ENCODE data around the gene LAPTM4A. TPM values are rescaled to one million over a fixed set of nuclear protein-coding genes. Genes with fewer than 3 reads are reported as not detected.

Gene LAPTM4A
- total RNA-seq, 1 donor from 2014 or later, result 300 TPM

DNA sequence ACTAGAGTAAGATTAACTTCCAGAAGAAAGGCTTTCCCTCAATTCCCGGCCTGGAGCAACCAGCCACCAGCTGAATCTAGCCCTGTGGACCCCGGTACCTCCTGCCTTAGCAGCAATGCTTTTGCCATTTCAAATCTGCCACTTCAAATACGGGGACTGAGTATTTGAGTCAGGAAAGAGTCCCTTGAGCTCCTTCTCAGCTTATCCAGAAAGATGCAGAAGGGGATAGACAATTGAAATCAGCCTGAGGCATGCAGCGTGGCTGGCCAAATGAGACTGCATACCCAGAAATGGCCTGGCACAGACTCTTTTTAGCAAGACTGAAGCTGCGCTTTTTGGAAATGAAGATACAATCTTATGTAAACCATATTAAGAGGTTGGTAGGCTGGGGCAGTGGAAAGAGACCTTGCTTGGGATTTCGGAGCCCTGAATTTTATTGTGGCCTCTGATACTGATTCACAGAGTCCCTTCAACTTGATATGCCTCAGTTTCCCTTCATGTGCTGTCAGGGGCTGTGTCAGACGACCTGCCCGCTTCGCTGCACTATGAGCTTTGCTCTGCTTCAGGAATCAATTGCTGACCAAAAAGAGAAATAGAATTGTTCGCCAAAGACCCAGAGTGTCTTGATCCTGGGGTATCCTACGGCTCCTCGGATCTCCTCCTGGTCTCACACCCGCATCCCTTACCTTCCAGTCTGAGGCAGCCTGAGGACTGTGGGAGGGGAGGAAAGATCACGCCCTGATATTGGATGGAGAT lies 40.0 kb downstream of the LAPTM4A start:
- Histone ChIP-seq H2AFZ (ENCODE audit: low read depth, low read length) (peak overlapping the region; percentile 80), H3K9me3 (ENCODE audit: insufficient read depth, low read depth, low read length) (no peaks in the 10 kb centered on the region), H3K4me2 (ENCODE audit: low read length) (peak overlapping the region; percentile 87), H3K9ac (ENCODE audit: low read length) (no peak overlapping the region), H3K36me3 (ENCODE audit: insufficient read depth, low read length) (no peaks in the 10 kb centered on the region), H3K79me2 (ENCODE audit: insufficient read depth, low read length) (no peaks in the 10 kb centered on the region), H3K27ac (ENCODE audit: low read depth, low read length) (no peak overlapping the region), H3K27me3 (ENCODE audit: insufficient read depth, low read length) (peaks cover 10% of the 10 kb centered on the region), H3K4me1 (ENCODE audit: insufficient read depth, low read length) (peaks cover 5% of the 10 kb centered on the region), H3K4me3 (ENCODE audit: insufficient read depth, low read depth, low read length) (peak overlapping the region; percentile 38), H4K20me1 (ENCODE audit: insufficient read depth, low read length) (no peaks in the 10 kb centered on the region)
- no peak for TF ChIP-seq EZH2 (IDR thresholded peaks at IDR 0.05; ENCODE audit: insufficient read depth, low read length)
- TF ChIP-seq, protein P1, sequence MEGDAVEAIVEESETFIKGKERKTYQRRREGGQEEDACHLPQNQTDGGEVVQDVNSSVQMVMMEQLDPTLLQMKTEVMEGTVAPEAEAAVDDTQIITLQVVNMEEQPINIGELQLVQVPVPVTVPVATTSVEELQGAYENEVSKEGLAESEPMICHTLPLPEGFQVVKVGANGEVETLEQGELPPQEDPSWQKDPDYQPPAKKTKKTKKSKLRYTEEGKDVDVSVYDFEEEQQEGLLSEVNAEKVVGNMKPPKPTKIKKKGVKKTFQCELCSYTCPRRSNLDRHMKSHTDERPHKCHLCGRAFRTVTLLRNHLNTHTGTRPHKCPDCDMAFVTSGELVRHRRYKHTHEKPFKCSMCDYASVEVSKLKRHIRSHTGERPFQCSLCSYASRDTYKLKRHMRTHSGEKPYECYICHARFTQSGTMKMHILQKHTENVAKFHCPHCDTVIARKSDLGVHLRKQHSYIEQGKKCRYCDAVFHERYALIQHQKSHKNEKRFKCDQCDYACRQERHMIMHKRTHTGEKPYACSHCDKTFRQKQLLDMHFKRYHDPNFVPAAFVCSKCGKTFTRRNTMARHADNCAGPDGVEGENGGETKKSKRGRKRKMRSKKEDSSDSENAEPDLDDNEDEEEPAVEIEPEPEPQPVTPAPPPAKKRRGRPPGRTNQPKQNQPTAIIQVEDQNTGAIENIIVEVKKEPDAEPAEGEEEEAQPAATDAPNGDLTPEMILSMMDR (IDR thresholded peaks at IDR 0.05; ENCODE audit: insufficient read depth, low read depth, low read length), result no peak
- DNase-seq (ENCODE audit: low read depth) (no peak), FAIRE-seq (no peak)
- H3K4me3 Mint-ChIP-seq (ENCODE audit: unreplicated experiment), result peak overlapping the region; percentile 82
- H3K9me3 Mint-ChIP-seq (ENCODE audit: unreplicated experiment), result peaks cover 3% of the 10 kb centered on the region
- peaks cover 15% of the 10 kb centered on the region for H3K27me3 Mint-ChIP-seq (ENCODE audit: low read depth, unreplicated experiment)
- H3K27ac Mint-ChIP-seq (ENCODE audit: unreplicated experiment), result peak overlapping the region; percentile 50
- no peaks in the 10 kb centered on the region for H3K4me1 Mint-ChIP-seq (ENCODE audit: low read depth, unreplicated experiment)
- no peaks in the 10 kb centered on the region for H3K36me3 Mint-ChIP-seq (ENCODE audit: low read depth, unreplicated experiment)

DNA sequence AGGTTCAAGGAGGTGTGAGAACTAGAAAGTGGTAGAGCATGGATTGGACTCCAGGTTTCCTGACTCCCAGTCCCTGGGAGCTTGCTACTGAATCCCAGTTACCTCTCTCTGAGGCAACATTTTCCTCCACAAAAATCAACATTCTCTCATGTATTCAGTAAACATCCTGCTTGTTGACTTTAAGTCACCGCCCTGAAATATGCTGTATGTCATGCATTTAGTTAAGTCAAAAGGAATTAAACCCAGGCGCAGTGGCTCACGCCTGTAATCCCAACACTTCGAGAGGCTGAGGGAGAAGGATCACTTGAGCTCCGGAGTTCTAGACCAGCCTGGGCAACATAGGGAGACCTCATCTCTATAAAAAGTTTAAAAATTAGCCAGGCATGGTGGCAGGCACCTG lies 42.7 kb downstream of the LAPTM4A start:
- peaks cover 2% of the 10 kb centered on the region for H3K9me3 Mint-ChIP-seq (ENCODE audit: unreplicated experiment)
- no peaks in the 10 kb centered on the region for H3K79me2 ChIP-seq (ENCODE audit: insufficient read depth, low read length)
- H3K27me3 Mint-ChIP-seq (ENCODE audit: low read depth, unreplicated experiment), result peaks cover 15% of the 10 kb centered on the region
- H3K27ac ChIP-seq (ENCODE audit: low read depth, low read length), result no peak overlapping the region
- TF ChIP-seq, protein P1 (IDR thresholded peaks at IDR 0.05; ENCODE audit: insufficient read depth, low read depth, low read length), result no peak
- no peak for TF ChIP-seq EZH2 (IDR thresholded peaks at IDR 0.05; ENCODE audit: insufficient read depth, low read length)
- no peak overlapping the region for H3K4me3 ChIP-seq (ENCODE audit: insufficient read depth, low read depth, low read length)
- peaks cover 5% of the 10 kb centered on the region for H3K4me1 ChIP-seq (ENCODE audit: insufficient read depth, low read length)
- peaks cover 10% of the 10 kb centered on the region for H3K27me3 ChIP-seq (ENCODE audit: insufficient read depth, low read length)
- H3K36me3 Mint-ChIP-seq (ENCODE audit: low read depth, unreplicated experiment), result peaks cover 2% of the 10 kb centered on the region
- no peaks in the 10 kb centered on the region for H3K36me3 ChIP-seq (ENCODE audit: insufficient read depth, low read length)
- H3K4me1 Mint-ChIP-seq (ENCODE audit: low read depth, unreplicated experiment), result no peaks in the 10 kb centered on the region
- no peak overlapping the region for H2AFZ ChIP-seq (ENCODE audit: low read depth, low read length)
- H3K27ac Mint-ChIP-seq (ENCODE audit: unreplicated experiment), result no peak overlapping the region
- no peaks in the 10 kb centered on the region for H3K9me3 ChIP-seq (ENCODE audit: insufficient read depth, low read depth, low read length)
- DNase-seq (ENCODE audit: low read depth) (no peak), FAIRE-seq (no peak)
- H3K9ac ChIP-seq (ENCODE audit: low read length), result no peak overlapping the region
- no peak overlapping the region for H3K4me3 Mint-ChIP-seq (ENCODE audit: unreplicated experiment)
- no peak overlapping the region for H3K4me2 ChIP-seq (ENCODE audit: low read length)
- H4K20me1 ChIP-seq (ENCODE audit: insufficient read depth, low read length), result no peaks in the 10 kb centered on the region

DNA sequence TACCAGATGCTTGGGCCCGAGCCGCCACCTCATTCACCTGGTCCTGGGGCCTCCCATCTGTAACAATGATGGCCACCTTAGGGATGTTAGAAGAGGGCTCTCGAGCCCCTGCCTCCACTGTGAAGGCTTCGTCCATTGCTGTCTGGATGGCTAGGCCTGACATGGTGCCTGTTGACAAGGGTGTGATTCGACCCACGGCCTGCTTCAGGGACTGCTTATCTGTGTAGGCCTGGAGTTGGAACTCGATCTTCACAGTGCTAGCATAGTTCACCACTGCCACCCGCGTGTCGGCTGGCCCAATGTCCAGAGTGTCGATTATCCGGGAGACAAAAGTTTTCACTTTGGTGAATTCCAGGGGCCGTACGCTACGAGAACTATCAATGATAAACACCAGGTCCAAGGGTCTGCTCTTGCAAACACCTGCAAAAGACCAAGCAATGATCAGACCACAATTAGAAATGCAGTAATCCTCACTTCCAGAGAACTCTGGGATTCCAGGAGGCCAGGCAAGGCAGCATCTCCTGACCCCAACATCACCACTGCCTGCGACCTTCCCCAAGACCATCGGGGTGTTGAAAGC lies 45.4 kb downstream of the LAPTM4A start:
- peaks cover 6% of the 10 kb centered on the region for H3K27me3 Mint-ChIP-seq (ENCODE audit: low read depth, unreplicated experiment)
- no peak overlapping the region for H3K27ac ChIP-seq (ENCODE audit: low read depth, low read length)
- H4K20me1 ChIP-seq (ENCODE audit: insufficient read depth, low read length), result no peaks in the 10 kb centered on the region
- H3K4me1 Mint-ChIP-seq (ENCODE audit: low read depth, unreplicated experiment), result no peaks in the 10 kb centered on the region
- no peak overlapping the region for H3K4me3 Mint-ChIP-seq (ENCODE audit: unreplicated experiment)
- H3K4me3 ChIP-seq (ENCODE audit: insufficient read depth, low read depth, low read length), result no peak overlapping the region
- TF ChIP-seq, protein P1 (IDR thresholded peaks at IDR 0.05; ENCODE audit: insufficient read depth, low read depth, low read length), result no peak
- no peak for TF ChIP-seq EZH2 (IDR thresholded peaks at IDR 0.05; ENCODE audit: insufficient read depth, low read length)
- H3K27ac Mint-ChIP-seq (ENCODE audit: unreplicated experiment), result no peak overlapping the region
- H3K79me2 ChIP-seq (ENCODE audit: insufficient read depth, low read length), result no peaks in the 10 kb centered on the region
- no peak overlapping the region for H2AFZ ChIP-seq (ENCODE audit: low read depth, low read length)
- H3K9ac ChIP-seq (ENCODE audit: low read length), result no peak overlapping the region
- DNase-seq (ENCODE audit: low read depth) (no peak), FAIRE-seq (no peak)
- no peaks in the 10 kb centered on the region for H3K4me1 ChIP-seq (ENCODE audit: insufficient read depth, low read length)
- peaks cover 1% of the 10 kb centered on the region for H3K27me3 ChIP-seq (ENCODE audit: insufficient read depth, low read length)
- peaks cover 5% of the 10 kb centered on the region for H3K36me3 Mint-ChIP-seq (ENCODE audit: low read depth, unreplicated experiment)
- H3K4me2 ChIP-seq (ENCODE audit: low read length), result no peak overlapping the region
- H3K36me3 ChIP-seq (ENCODE audit: insufficient read depth, low read length), result no peaks in the 10 kb centered on the region
- H3K9me3 Mint-ChIP-seq (ENCODE audit: unreplicated experiment), result peaks cover 2% of the 10 kb centered on the region
- H3K9me3 ChIP-seq (ENCODE audit: insufficient read depth, low read depth, low read length), result no peaks in the 10 kb centered on the region
